ENCODE measurements around the gene TRAPPC3L.

The TRAPPC3L gene

GRCh38 chr6:116471531-116471930 lies 74.0 kb downstream of the TRAPPC3L start:
- no peak overlapping the region for H3K4me2 ChIP-seq (ENCODE audit: low read length)
- H3K4me1 ChIP-seq (ENCODE audit: control insufficient read depth, low read length): peaks cover 18% of the 10 kb centered on the region
- H3F3A ChIP-seq (ENCODE audit: control insufficient read depth, insufficient read depth): 0 out of 2 replicates have a peak, but pooled peaks cover 4% of the 10 kb centered on the region

GRCh38 chr6:116468293-116468692 lies 77.2 kb downstream of the TRAPPC3L start:
- Histone ChIP-seq H4K20me1 (ENCODE audit: control insufficient read depth, insufficient read depth, low read depth, low read length) (no peaks in the 10 kb centered on the region), H3K4me1 (ENCODE audit: control insufficient read depth, low read length) (peaks cover 15% of the 10 kb centered on the region), H3K9me2 (replicated peaks; ENCODE audit: control insufficient read depth, low read length) (no peaks in the 10 kb centered on the region), H3K9me3 (ENCODE audit: control insufficient read depth, insufficient read depth, low read length) (no peaks in the 10 kb centered on the region), H3F3A (ENCODE audit: control insufficient read depth, insufficient read depth) (no peaks in the 10 kb centered on the region; the same call in 1 of the 2 replicates), H3K4me2 (ENCODE audit: low read length) (no peak overlapping the region), H3K27ac (ENCODE audit: low read depth, low read length) (no peak overlapping the region), H3K27me3 (ENCODE audit: control insufficient read depth, low read length) (peaks cover 23% of the 10 kb centered on the region), H3K79me2 (ENCODE audit: control insufficient read depth, low read length) (no peaks in the 10 kb centered on the region), H3K4me3 (ENCODE audit: low read length) (no peak overlapping the region), H3K36me3 (ENCODE audit: control insufficient read depth, low read length) (no peaks in the 10 kb centered on the region)
- TF ChIP-seq CTCF (IDR thresholded peaks at IDR 0.05; ENCODE audit: low read depth, low read length, poor library complexity, severe bottlenecking): no peak
- no peak for TF ChIP-seq EZH2phosphoT487 (IDR thresholded peaks at IDR 0.05; ENCODE audit: borderline replicate concordance, low read length)

More at GRCh38 chr6:116471531-116471930, 74.0 kb downstream of the TRAPPC3L start:
- no peak for TF ChIP-seq EZH2phosphoT487 (IDR thresholded peaks at IDR 0.05; ENCODE audit: borderline replicate concordance, low read length)
- no peak for TF ChIP-seq CTCF (IDR thresholded peaks at IDR 0.05; ENCODE audit: low read depth, low read length, poor library complexity, severe bottlenecking)
- no peaks in the 10 kb centered on the region for H3K36me3 ChIP-seq (ENCODE audit: control insufficient read depth, low read length)
- no peaks in the 10 kb centered on the region for H3K79me2 ChIP-seq (ENCODE audit: control insufficient read depth, low read length)
- no peak overlapping the region for H3K27ac ChIP-seq (ENCODE audit: low read depth, low read length)
- H3K9me3 ChIP-seq (ENCODE audit: control insufficient read depth, insufficient read depth, low read length): no peaks in the 10 kb centered on the region
- no peaks in the 10 kb centered on the region for H3K9me2 ChIP-seq (replicated peaks; ENCODE audit: control insufficient read depth, low read length)
- no peak overlapping the region for H3K4me3 ChIP-seq (ENCODE audit: low read length)
- H4K20me1 ChIP-seq (ENCODE audit: control insufficient read depth, insufficient read depth, low read depth, low read length): no peaks in the 10 kb centered on the region
- H3K27me3 ChIP-seq (ENCODE audit: control insufficient read depth, low read length): peaks cover 13% of the 10 kb centered on the region

GRCh38 chr6:116467514-116467913 lies 78.0 kb downstream of the TRAPPC3L start:
- Histone ChIP-seq H3F3A (ENCODE audit: control insufficient read depth, insufficient read depth) (no peaks in the 10 kb centered on the region; the same call in 1 of the 2 replicates), H3K79me2 (ENCODE audit: control insufficient read depth, low read length) (no peaks in the 10 kb centered on the region), H3K9me2 (replicated peaks; ENCODE audit: control insufficient read depth, low read length) (no peaks in the 10 kb centered on the region), H3K4me1 (ENCODE audit: control insufficient read depth, low read length) (peaks cover 15% of the 10 kb centered on the region), H3K4me3 (ENCODE audit: low read length) (no peak overlapping the region), H3K4me2 (ENCODE audit: low read length) (no peak overlapping the region), H3K9me3 (ENCODE audit: control insufficient read depth, insufficient read depth, low read length) (no peaks in the 10 kb centered on the region), H3K27ac (ENCODE audit: low read depth, low read length) (no peak overlapping the region), H4K20me1 (ENCODE audit: control insufficient read depth, insufficient read depth, low read depth, low read length) (no peaks in the 10 kb centered on the region), H3K27me3 (ENCODE audit: control insufficient read depth, low read length) (peaks cover 31% of the 10 kb centered on the region), H3K36me3 (ENCODE audit: control insufficient read depth, low read length) (no peaks in the 10 kb centered on the region)
- TF ChIP-seq EZH2phosphoT487 (IDR thresholded peaks at IDR 0.05; ENCODE audit: borderline replicate concordance, low read length) (no peak), CTCF (IDR thresholded peaks at IDR 0.05; ENCODE audit: low read depth, low read length, poor library complexity, severe bottlenecking) (no peak)

All from DOHH2 (cell line).